Neural cell (in vitro differentiated cells): Measurements from ENCODE around the gene CHDH. TPM values are rescaled to one million over a fixed set of nuclear protein-coding genes. Genes with fewer than 3 reads are reported as not detected.

Experiments
- H2AFZ ChIP-seq: fragments of 200-600, 300-800 bp; sonication (generic), shearing (Covaris generic); 2 replicates; pipeline ENCODE4 v1.6.0; 2014; ENCODE audit warnings: low read depth, mild to moderate bottlenecking, antibody characterized with exemption, low read length, moderate library complexity
- H3F3A ChIP-seq: fragments of 200-600 bp; shearing (Covaris generic); 2 replicates; pipeline ENCODE4 v1.6.1; 2016; ENCODE audit warnings: mild to moderate bottlenecking, moderate library complexity, mixed read lengths, antibody characterized with exemption, low read length; ENCODE audit not compliant: insufficient read depth, poor library complexity, severe bottlenecking
- H3K27ac ChIP-seq: fragments of 200-600, 300-800 bp; sonication (generic), shearing (Covaris generic); 2 replicates; pipeline ENCODE4 v1.5.1; 2014; ENCODE audit warnings: mild to moderate bottlenecking, low read length, moderate library complexity
- H3K27me3 ChIP-seq: fragments of 300-800, 200-600 bp; sonication (generic), shearing (Covaris generic); 2 replicates; pipeline ENCODE4 v1.6.0; 2014; ENCODE audit warnings: mild to moderate bottlenecking, low read depth, low read length, moderate library complexity; ENCODE audit not compliant: insufficient read depth
- H3K36me3 ChIP-seq: fragments of 300-800, 200-600 bp; sonication (generic), shearing (Covaris generic); 2 replicates; pipeline ENCODE4 v1.5.1; 2014; ENCODE audit warnings: mild to moderate bottlenecking, antibody characterized with exemption, low read length, moderate library complexity; ENCODE audit not compliant: insufficient read depth
- H3K4me2 ChIP-seq: fragments of 300-800, 200-600 bp; sonication (generic), shearing (Covaris generic); 2 replicates; pipeline ENCODE4 v1.6.0; 2014; ENCODE audit warnings: mild to moderate bottlenecking, low read length
- H3K4me3 ChIP-seq: fragments of 300-800, 200-600 bp; sonication (generic), shearing (Covaris generic); 2 replicates; pipeline ENCODE4 v1.5.1; 2014; ENCODE audit warnings: mild to moderate bottlenecking, low read length, moderate library complexity
- H3K79me2 ChIP-seq: fragments of 200-600 bp; shearing (Covaris generic); replicated peaks from 2 replicates; pipeline ENCODE4 v1.6.0; 2014; ENCODE audit warnings: mild to moderate bottlenecking, low read length, moderate library complexity; ENCODE audit not compliant: insufficient read depth
- H3K9ac ChIP-seq: fragments of 300-800, 200-600 bp; sonication (generic), shearing (Covaris generic); 2 replicates; pipeline ENCODE4 v1.6.1; 2016; ENCODE audit warnings: mild to moderate bottlenecking, low read length, mixed read lengths
- H3K9me2 ChIP-seq: fragments of 200-600 bp; shearing (Covaris generic); 2 replicates; pipeline ENCODE4 v1.6.1; 2016; ENCODE audit warnings: mild to moderate bottlenecking, low read length, mixed read lengths; ENCODE audit not compliant: insufficient read depth
- H3K9me3 ChIP-seq: fragments of 200-600, 300-800 bp; sonication (generic), shearing (Covaris generic); 2 replicates; pipeline ENCODE4 v1.6.1; 2016; ENCODE audit warnings: mild to moderate bottlenecking, mixed run types, low read length, moderate library complexity, mixed read lengths
- H4K20me1 ChIP-seq: fragments of 200-600 bp; shearing (Covaris generic); 2 replicates; pipeline ENCODE4 v1.6.1; 2016; ENCODE audit warnings: mild to moderate bottlenecking, mixed run types; ENCODE audit not compliant: insufficient read depth
- CTCF ChIP-seq: fragments of 450-650 bp; IDR thresholded peaks from 2 replicates; pipeline ENCODE4 v1.5.1; 2014; ENCODE audit warnings: antibody characterized with exemption, mild to moderate bottlenecking, moderate library complexity; ENCODE audit not compliant: poor library complexity, severe bottlenecking
- EP300 ChIP-seq: fragments of 450-650 bp; conservative IDR thresholded peaks from 2 replicates; pipeline ENCODE4 v1.6.1; 2014; ENCODE audit warnings: antibody characterized with exemption, mild to moderate bottlenecking, moderate library complexity; ENCODE audit not compliant: poor library complexity, severe bottlenecking
- EZH2 ChIP-seq: fragments of 200-600, 300-800 bp; shearing (Covaris generic), sonication (generic); IDR thresholded peaks from 2 replicates; pipeline ENCODE4 v1.6.1; 2014; ENCODE audit warnings: antibody characterized with exemption, low read length, borderline replicate concordance, mild to moderate bottlenecking; ENCODE audit not compliant: insufficient read depth, poor library complexity, severe bottlenecking
- MXI1 ChIP-seq: fragments of 450-650 bp; conservative IDR thresholded peaks from 2 replicates; pipeline ENCODE4 v1.6.1; 2014; ENCODE audit warnings: antibody characterized with exemption, mild to moderate bottlenecking; ENCODE audit not compliant: poor library complexity, severe bottlenecking
- POLR2AphosphoS5 ChIP-seq: IDR thresholded peaks from 2 replicates; pipeline ENCODE4 v1.6.1; 2012
- RAD21 ChIP-seq: fragments of 450-650 bp; conservative IDR thresholded peaks from 2 replicates; pipeline ENCODE4 v1.6.1; 2014; ENCODE audit warnings: antibody characterized with exemption, mild to moderate bottlenecking, moderate library complexity
- REST ChIP-seq: IDR thresholded peaks from 2 replicates; pipeline ENCODE4 v1.6.1; 2012; ENCODE audit warnings: borderline replicate concordance
- SMC3 ChIP-seq: fragments of 450-650 bp; conservative IDR thresholded peaks from 2 replicates; pipeline ENCODE4 v1.6.1; 2014; ENCODE audit warnings: antibody characterized with exemption, mild to moderate bottlenecking, moderate library complexity; ENCODE audit not compliant: poor library complexity
- TAF1 ChIP-seq: IDR thresholded peaks from 2 replicates; pipeline ENCODE4 v1.6.1; 2012; ENCODE audit warnings: low read depth
- polyA plus RNA-seq: library from polyadenylated mRNA; depleted of rRNA; stranded (reverse); fragments of >200 nt; gene quantifications from 2 replicates; pipeline ENCODE4 v1.2.3, GENCODE V29; 2014

Gene CHDH
- polyA plus RNA-seq, 1 donor from 2014 or later: 0.17 TPM

DNA sequence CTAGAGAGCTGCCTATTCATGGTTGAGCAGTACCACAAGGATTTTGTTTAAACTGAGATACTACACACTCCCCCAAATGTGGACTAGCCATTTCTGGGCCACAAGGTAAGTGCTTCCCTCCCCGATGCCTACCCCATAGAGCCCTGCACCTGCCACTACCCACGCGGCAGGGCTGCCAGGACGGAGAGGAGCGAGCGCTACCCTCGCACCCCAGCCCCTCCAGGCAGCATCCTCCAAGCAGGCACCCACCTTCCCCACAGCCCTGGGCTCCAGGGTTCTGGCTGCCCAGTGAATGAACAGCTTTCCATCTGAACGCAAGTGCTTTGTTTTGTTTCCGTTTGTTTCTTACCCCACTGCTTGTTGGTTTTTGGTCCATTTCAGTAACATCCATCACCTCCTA, 59.2 kb downstream of the CHDH start:
- Histone ChIP-seq H3K36me3 (no peaks in the 10 kb centered on the region), H4K20me1 (no peaks in the 10 kb centered on the region), H3K4me3 (no peak overlapping the region), H3K27me3 (no peaks in the 10 kb centered on the region), H3K27ac (no peak overlapping the region), H3K9me2 (no peaks in the 10 kb centered on the region), H3K9me3 (no peaks in the 10 kb centered on the region), H3K79me2 (no peaks in the 10 kb centered on the region), H2AFZ (no peak overlapping the region), H3K9ac (no peak overlapping the region), H3F3A (no peaks in the 10 kb centered on the region), H3K4me2 (no peak overlapping the region)
- TF ChIP-seq EP300 (no peak), CTCF (no peak), TAF1 (no peak), RAD21 (no peak), REST (no peak), EZH2 (no peak), MXI1 (no peak), SMC3 (no peak), POLR2AphosphoS5 (no peak)

GRCh38 chr3:53780806-53781205, 65.4 kb downstream of the CHDH start:
- no peak overlapping the region for H3K27ac ChIP-seq
- H3K27me3 ChIP-seq: no peaks in the 10 kb centered on the region
- no peak overlapping the region for H3K9ac ChIP-seq
- no peak overlapping the region for H3K4me3 ChIP-seq
- H2AFZ ChIP-seq: no peak overlapping the region
- H3K36me3 ChIP-seq: no peaks in the 10 kb centered on the region
- no peaks in the 10 kb centered on the region for H3F3A ChIP-seq
- H3K79me2 ChIP-seq: no peaks in the 10 kb centered on the region
- H3K4me2 ChIP-seq: no peak overlapping the region
- no peaks in the 10 kb centered on the region for H3K9me2 ChIP-seq
- no peaks in the 10 kb centered on the region for H3K9me3 ChIP-seq
- TF ChIP-seq POLR2AphosphoS5 (no peak), CTCF (no peak), REST (no peak), TAF1 (no peak), MXI1 (no peak), EZH2 (no peak), EP300 (no peak), SMC3 (no peak), RAD21 (no peak)
- no peaks in the 10 kb centered on the region for H4K20me1 ChIP-seq
